ENCODE results near the gene MAP2K7. TPM values are rescaled to one million over a fixed set of nuclear protein-coding genes. Genes with fewer than 3 reads are reported as not detected.
A peak's percentile ranks its signal among the peaks of the same experiment; 100 is the strongest.
"Not testable (repeated sequence)": the region's sequence is repeated elsewhere in the genome, so short reads cannot be mapped to it uniquely, and the experiment has no call there.

Gene MAP2K7
- total RNA-seq, 2 experiments from 2014 or later: 36.8 to 37.0 TPM

DNA sequence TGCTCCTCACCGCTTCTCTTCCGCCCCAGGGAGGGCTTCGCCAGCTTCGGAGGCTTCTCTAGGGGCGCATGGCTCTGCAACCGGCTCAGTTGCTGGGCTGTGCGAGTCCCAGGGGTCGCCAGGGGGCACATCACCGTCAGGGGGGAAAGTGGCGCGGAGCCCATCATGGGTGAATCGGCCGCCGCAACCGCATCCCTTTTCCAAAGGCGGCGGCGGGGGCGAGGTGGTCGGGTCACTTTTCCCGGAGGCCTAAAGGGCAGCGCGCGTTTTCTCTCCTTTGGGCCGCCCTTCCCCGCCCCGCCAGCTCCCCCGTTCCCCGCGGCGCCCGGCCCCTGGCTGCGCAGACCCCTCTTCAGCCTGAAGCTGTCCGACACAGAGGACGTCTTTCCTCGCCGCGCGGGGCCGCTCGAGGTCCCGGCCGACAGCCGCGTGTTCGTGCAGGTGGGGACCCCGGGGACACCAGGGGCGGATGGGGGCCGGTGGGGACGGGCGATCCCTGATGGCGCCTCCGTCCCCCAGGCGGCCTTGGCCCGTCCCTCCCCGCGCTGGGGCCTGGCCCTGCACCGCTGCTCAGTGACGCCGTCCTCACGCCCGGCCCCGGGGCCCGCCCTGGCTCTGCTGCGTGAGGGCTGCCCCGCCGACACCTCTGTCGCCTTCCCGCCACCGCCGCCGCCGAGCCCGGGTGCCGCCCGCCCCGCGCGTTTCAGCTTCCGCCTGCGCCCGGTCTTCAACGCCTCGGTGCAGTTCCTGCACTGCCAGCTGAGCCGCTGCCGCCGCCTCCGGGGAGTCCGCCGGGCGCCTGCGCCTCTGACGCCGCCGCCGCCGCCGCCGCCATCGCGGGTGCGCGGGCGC, 12.7 kb downstream of the MAP2K7 start:
- H3K27ac Mint-ChIP-seq: no peak overlapping the region
- DNase-seq (peak; percentile 73), ATAC-seq (peak; percentile 3)
- POLR2A ChIA-PET: interaction anchor here (0.9 to 3.2 kb wide), 5 partner anchors 8 to 27 kb away, joined by 4 to 14 read pairs (median 13); partner anchors contain the start of genes CTXN1, MAP2K7 and TIMM44
- H3K36me3 Mint-ChIP-seq (ENCODE audit: low read depth): peaks cover 11% of the 10 kb centered on the region
- peak overlapping the region; percentile 73 for H3K4me3 Mint-ChIP-seq
- no peaks in the 10 kb centered on the region for H3K9me3 Mint-ChIP-seq
- CTCF ChIA-PET: interaction anchor here (1.1 to 2.4 kb wide), 3 partner anchors 21 to 86 kb away, joined by 3 to 14 read pairs (median 4); no protein-coding TSS in a partner anchor
- H3K4me1 Mint-ChIP-seq (ENCODE audit: low read depth): peaks cover 28% of the 10 kb centered on the region
- TF ChIP-seq, protein P1, sequence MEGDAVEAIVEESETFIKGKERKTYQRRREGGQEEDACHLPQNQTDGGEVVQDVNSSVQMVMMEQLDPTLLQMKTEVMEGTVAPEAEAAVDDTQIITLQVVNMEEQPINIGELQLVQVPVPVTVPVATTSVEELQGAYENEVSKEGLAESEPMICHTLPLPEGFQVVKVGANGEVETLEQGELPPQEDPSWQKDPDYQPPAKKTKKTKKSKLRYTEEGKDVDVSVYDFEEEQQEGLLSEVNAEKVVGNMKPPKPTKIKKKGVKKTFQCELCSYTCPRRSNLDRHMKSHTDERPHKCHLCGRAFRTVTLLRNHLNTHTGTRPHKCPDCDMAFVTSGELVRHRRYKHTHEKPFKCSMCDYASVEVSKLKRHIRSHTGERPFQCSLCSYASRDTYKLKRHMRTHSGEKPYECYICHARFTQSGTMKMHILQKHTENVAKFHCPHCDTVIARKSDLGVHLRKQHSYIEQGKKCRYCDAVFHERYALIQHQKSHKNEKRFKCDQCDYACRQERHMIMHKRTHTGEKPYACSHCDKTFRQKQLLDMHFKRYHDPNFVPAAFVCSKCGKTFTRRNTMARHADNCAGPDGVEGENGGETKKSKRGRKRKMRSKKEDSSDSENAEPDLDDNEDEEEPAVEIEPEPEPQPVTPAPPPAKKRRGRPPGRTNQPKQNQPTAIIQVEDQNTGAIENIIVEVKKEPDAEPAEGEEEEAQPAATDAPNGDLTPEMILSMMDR (IDR thresholded peaks at IDR 0.05): no peak
- intact Hi-C loops (cut with micrococcal nuclease): no loop called here
- H3K27me3 Mint-ChIP-seq: peaks cover 22% of the 10 kb centered on the region

DNA sequence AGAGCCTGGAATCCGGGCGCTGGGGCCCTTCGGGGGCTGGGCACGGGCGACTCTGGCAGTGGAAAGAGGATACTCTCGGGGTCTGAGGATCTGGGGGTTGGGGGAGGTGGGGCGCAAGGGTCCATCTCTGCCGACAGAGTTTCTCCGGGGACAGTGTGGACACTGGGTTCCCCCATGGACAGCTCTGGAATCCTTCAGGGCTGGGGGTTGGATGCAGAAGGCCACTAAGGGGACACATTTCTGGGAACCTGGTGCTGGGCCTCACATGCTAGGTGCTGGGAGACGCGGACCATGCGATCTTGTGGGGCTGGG, 13.2 kb downstream of the MAP2K7 start:
- Mint-ChIP-seq H3K27ac (peak overlapping the region; percentile 46), H3K36me3 (ENCODE audit: low read depth) (peaks cover 7% of the 10 kb centered on the region), H3K27me3 (peaks cover 22% of the 10 kb centered on the region), H3K4me3 (peak overlapping the region; percentile 73), H3K4me1 (ENCODE audit: low read depth) (peaks cover 28% of the 10 kb centered on the region), H3K9me3 (no peaks in the 10 kb centered on the region)
- TF ChIP-seq, protein P1 (IDR thresholded peaks at IDR 0.05): no peak
- POLR2A ChIA-PET: interaction anchor here (2.0 to 3.2 kb wide), 4 partner anchors 9 to 26 kb away, joined by 12 to 14 read pairs (median 13); partner anchors contain the start of genes CTXN1, MAP2K7 and TIMM44
- ATAC-seq (no peak), DNase-seq (no peak)
- intact Hi-C loops (cut with micrococcal nuclease): no loop called here
- CTCF ChIA-PET: interaction anchor here (2.4 kb wide), 1 partner anchor 48 kb away, joined by 14 read pairs; no protein-coding TSS in a partner anchor

DNA sequence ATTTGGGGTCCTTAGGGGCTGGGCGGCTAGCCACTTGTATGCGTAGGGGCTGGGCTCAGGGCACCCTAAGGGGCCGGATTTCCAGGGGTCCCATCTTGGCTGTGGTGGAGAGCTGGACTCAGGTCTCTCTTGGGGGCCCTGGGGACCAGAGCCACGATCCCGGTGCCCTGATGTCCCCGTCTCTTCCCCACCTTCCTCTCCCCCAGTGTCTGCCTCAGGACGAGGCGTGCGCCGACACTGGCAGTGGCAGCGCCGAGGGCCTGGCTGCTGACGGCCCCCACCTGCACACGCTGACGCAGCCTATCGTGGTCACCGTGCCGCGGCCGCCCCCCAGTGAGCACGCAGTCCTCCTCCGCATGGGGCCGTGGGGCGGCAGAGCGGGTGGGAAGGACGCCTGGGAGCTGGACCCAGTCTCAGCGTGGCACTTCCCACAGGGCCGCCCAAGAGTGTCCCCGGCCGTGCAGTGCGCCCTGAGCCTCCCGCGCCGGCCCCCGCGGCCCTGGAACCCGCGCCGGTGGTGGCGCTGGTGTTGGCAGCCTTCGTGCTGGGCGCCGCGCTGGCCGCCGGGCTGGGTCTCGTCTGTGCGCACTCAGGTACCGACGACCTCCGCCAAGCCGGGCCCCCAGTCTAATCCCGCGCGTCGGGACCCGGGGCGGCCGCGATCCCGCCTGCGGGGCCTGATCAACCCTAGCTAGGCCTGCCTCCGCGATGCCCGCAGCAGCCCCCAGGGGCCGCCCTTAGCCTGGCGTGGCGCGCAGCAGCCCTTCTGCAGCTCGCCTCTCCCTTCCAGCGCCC, 13.8 kb downstream of the MAP2K7 start:
- DNase-seq: peak; percentile 76
- ChIA-PET POLR2A (interaction anchor here (2.0 to 3.2 kb wide), 4 partner anchors 9 to 26 kb away, joined by 12 to 14 read pairs (median 13); partner anchors contain the start of genes CTXN1, MAP2K7 and TIMM44), CTCF (interaction anchor here (1.1 to 2.4 kb wide), 5 partner anchors 9 to 60 kb away, joined by 3 to 14 read pairs (median 3); partner anchors contain the start of genes MAP2K7 and TIMM44)
- H3K4me3 Mint-ChIP-seq: peak overlapping the region; percentile 73
- H3K4me1 Mint-ChIP-seq (ENCODE audit: low read depth): peaks cover 28% of the 10 kb centered on the region
- intact Hi-C loops (cut with micrococcal nuclease): no loop called here
- peaks cover 22% of the 10 kb centered on the region for H3K27me3 Mint-ChIP-seq
- no peaks in the 10 kb centered on the region for H3K9me3 Mint-ChIP-seq
- TF ChIP-seq, protein P1 (IDR thresholded peaks at IDR 0.05): peak; percentile 70
- peak; percentile 18 for ATAC-seq
- H3K27ac Mint-ChIP-seq: peak overlapping the region; percentile 46
- peaks cover 4% of the 10 kb centered on the region for H3K36me3 Mint-ChIP-seq (ENCODE audit: low read depth)

DNA sequence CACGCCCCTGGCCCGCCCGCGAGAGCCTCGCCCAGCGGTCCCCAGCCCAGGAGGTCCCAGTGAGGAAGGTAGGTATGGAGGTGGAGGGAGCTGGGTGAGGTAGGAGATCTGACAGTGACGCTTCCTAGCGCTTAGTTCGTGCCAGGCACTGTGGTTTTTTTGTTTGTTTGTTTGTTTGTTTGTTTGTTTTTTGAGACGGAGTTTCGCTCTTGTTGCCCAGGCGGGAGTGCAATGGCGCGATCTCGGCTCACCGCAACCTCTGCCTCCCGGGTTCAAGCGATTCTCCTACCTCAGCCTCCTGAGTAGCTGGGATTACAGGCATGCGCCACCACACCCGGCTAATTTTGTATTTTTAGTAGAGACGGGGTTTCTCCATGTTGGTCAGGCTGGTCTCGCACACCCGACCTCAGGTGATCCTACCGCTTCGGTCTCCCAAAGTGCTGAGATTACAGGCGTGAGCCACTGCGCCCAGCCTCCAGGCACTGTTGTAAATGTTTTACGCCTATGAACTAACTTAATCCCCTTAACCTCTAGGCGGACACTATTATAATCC, 14.5 kb downstream of the MAP2K7 start:
- Mint-ChIP-seq H3K27me3 (peaks cover 22% of the 10 kb centered on the region), H3K4me3 (peak overlapping the region; percentile 57), H3K4me1 (ENCODE audit: low read depth) (peaks cover 28% of the 10 kb centered on the region)
- H3K9me3 Mint-ChIP-seq; H3K27ac Mint-ChIP-seq; H3K36me3 Mint-ChIP-seq (ENCODE audit: low read depth); DNase-seq; intact Hi-C loops (cut with micrococcal nuclease); ATAC-seq: not testable (repeated sequence)
- CTCF ChIA-PET: interaction anchor here (1.1 to 2.4 kb wide), 5 partner anchors 10 to 60 kb away, joined by 3 to 14 read pairs (median 3); partner anchors contain the start of genes MAP2K7 and TIMM44
- POLR2A ChIA-PET: interaction anchor here (0.6 to 3.2 kb wide), 4 partner anchors 8 to 49 kb away, joined by 3 to 14 read pairs (median 12); partner anchors contain the start of genes CTXN1 and TIMM44
- TF ChIP-seq, protein P1 (IDR thresholded peaks at IDR 0.05): peak; percentile 56
